Esophagus squamous epithelium (tissue), 5 donors: Measurements from ENCODE around the gene COL23A1. TPM values are rescaled to one million over a fixed set of nuclear protein-coding genes. Genes with fewer than 3 reads are reported as not detected.

Experiments
- DNase-seq: peaks from one replicate; lab custom pipeline; 2025; lab: John Stamatoyannopoulos, UW
- H3K27ac ChIP-seq, 4 donors: fragments of 200-600 bp; sonication (generic); one replicate each; pipeline ENCODE4 v1.5.1; 2016 to 2019; ENCODE audit warnings: mild to moderate bottlenecking in 1 of 4
- H3K27me3 ChIP-seq, 4 donors: fragments of 200-600 bp; sonication (generic); 1 replicate in 3 of 4; 2 replicates in 1 of 4; pipeline versions ENCODE4 v1.5.1 to v1.6.0; 2017 to 2021; ENCODE audit warnings: antibody characterized with exemption in 1 of 4
- H3K36me3 ChIP-seq, 3 donors: fragments of 200-600 bp; sonication (generic); one replicate each; pipeline ENCODE4 v1.5.1; 2016 to 2019
- H3K4me1 ChIP-seq, 3 donors: fragments of 200-600 bp; sonication (generic); one replicate each; pipeline ENCODE4 v1.5.1; 2017 to 2019
- H3K4me3 ChIP-seq, 4 donors: fragments of 200-600 bp; sonication (generic); 1 replicate in 3 of 4; 2 replicates in 1 of 4; pipeline ENCODE4 v1.5.1; 2016 to 2019; ENCODE audit warnings: mild to moderate bottlenecking in 2 of 4, moderate library complexity in 1 of 4
- H3K9me3 ChIP-seq, 3 donors: fragments of 200-600 bp; sonication (generic); one replicate each; pipeline ENCODE4 v1.5.1; 2016 to 2019
- CTCF ChIP-seq, 6 experiments: fragments of 450-650 bp in 4 of 6; fragments of 200-600 bp in 2 of 6; sonication (generic) in 2 of 6; IDR thresholded peaks; one replicate each; pipeline ENCODE4 v1.5.1; 2016 to 2019; ENCODE audit warnings: antibody characterized with exemption in 6 of 6, mild to moderate bottlenecking in 4 of 6, moderate library complexity in 4 of 6
- POLR2A ChIP-seq, 4 donors: fragments of 450-650 bp; IDR thresholded peaks; one replicate each; pipeline ENCODE4 v1.6.1; 2017; ENCODE audit warnings: antibody characterized with exemption in 4 of 4, mild to moderate bottlenecking in 4 of 4, moderate library complexity in 3 of 4
- WGBS, 2 donors: methylation state at CpG; one replicate each; pipeline ENCODE4 v1.1.5; 2018; 5-methylcytosine and 5-hydroxymethylcytosine counted together
- intact Hi-C: fragments of 100-400 bp; cut with DNase I; formaldehyde crosslinking; loops from one replicate; pipeline ENCODE4 v1.15.0; 2022
- total RNA-seq, 4 donors: library from RNA; depleted of rRNA; stranded (reverse); fragments of >200 nt; gene quantifications; one replicate each; pipeline ENCODE4 v1.1.0, GENCODE V29; 2016
- donor health status: DM: yes; HTN: yes; CAD: no.

The COL23A1 gene
- total RNA-seq, 4 donors from 2014 or later, result 0.41 to 1.5 (median 0.44) TPM; not detected in 1

- intact Hi-C loops, result loop anchor here (10.0 kb wide), 2 partner anchors 268 to 298 kb away; no protein-coding TSS in a partner anchor
- Histone ChIP-seq H3K4me1 (peaks cover 12 to 54% (median 18%) of the 10 kb centered on the region in 3 donors), H3K27me3 (peaks cover 0 to 91% (median 6%) of the 10 kb centered on the region in 4 donors), H3K9me3 (peaks cover 0 to 10% (median 10%) of the 10 kb centered on the region in 3 donors), H3K36me3 (no peaks in the 10 kb centered on the region), H3K4me3 (no peak overlapping the region), H3K27ac (no peak overlapping the region)
- TF ChIP-seq POLR2A (IDR thresholded peaks at IDR 0.05), result no peak
- TF ChIP-seq CTCF (IDR thresholded peaks at IDR 0.05), result no peak
- DNase-seq, result no peak
- 68 to 89% methylated on average over 10 to 14 of the region's 20 CpGs for WGBS, 2 donors
Observed at GRCh38 chr5:178287091-178287790, 303.0 kb downstream of the COL23A1 start.

GRCh38 chr5:178286226-178287090 is 303.7 kb downstream of the COL23A1 start:
- no peak for DNase-seq
- H3K4me1 ChIP-seq, result peaks cover 12 to 46% (median 18%) of the 10 kb centered on the region in 3 donors
- no peaks in the 10 kb centered on the region for H3K36me3 ChIP-seq
- intact Hi-C loops, result loop anchor here (10.0 kb wide), 2 partner anchors 268 to 298 kb away; no protein-coding TSS in a partner anchor
- no peak overlapping the region for H3K27ac ChIP-seq
- H3K4me3 ChIP-seq, result no peak overlapping the region
- WGBS, 2 donors, result 40 to 68% methylated on average over 4 to 5 of the region's 34 CpGs
- TF ChIP-seq CTCF (IDR thresholded peaks at IDR 0.05), result no peak
- no peak for TF ChIP-seq POLR2A (IDR thresholded peaks at IDR 0.05)
- H3K27me3 ChIP-seq, result peaks cover 0 to 90% (median 6%) of the 10 kb centered on the region in 4 donors
- H3K9me3 ChIP-seq, result peaks cover 0 to 10% (median 10%) of the 10 kb centered on the region in 3 donors

- H3K4me1 ChIP-seq, result peaks cover 12 to 42% (median 18%) of the 10 kb centered on the region in 3 donors
- intact Hi-C loops, result loop anchor here (10.0 kb wide), 2 partner anchors 269 to 299 kb away; no protein-coding TSS in a partner anchor
- WGBS, 2 donors, result 86 to 92% methylated on average over 10 to 17 of the region's 19 CpGs
- H3K4me3 ChIP-seq, result no peak overlapping the region
- H3K27ac ChIP-seq, result no peak overlapping the region
- no peak for DNase-seq
- TF ChIP-seq POLR2A (IDR thresholded peaks at IDR 0.05), result no peak
- TF ChIP-seq CTCF (IDR thresholded peaks at IDR 0.05), result no peak
- H3K9me3 ChIP-seq, result peaks cover 0 to 10% (median 10%) of the 10 kb centered on the region in 3 donors
- H3K27me3 ChIP-seq, result peaks cover 0 to 90% (median 5%) of the 10 kb centered on the region in 4 donors
- no peaks in the 10 kb centered on the region for H3K36me3 ChIP-seq
Observed at GRCh38 chr5:178285399-178286225, 304.6 kb downstream of the COL23A1 start.

- intact Hi-C loops, result loop anchor here (10.0 kb wide), 2 partner anchors 270 to 300 kb away; no protein-coding TSS in a partner anchor
- 81 to 83% methylated on average over 7 of the region's 7 CpGs for WGBS, 2 donors
- H3K36me3 ChIP-seq, result no peaks in the 10 kb centered on the region
Observed at GRCh38 chr5:178284996-178285395, 305.2 kb downstream of the COL23A1 start.

More at GRCh38 chr5:178284996-178285395, 305.2 kb downstream of the COL23A1 start:
- no peak for DNase-seq
- TF ChIP-seq POLR2A (IDR thresholded peaks at IDR 0.05), result no peak
- no peak for TF ChIP-seq CTCF (IDR thresholded peaks at IDR 0.05)
- peaks cover 12 to 42% (median 20%) of the 10 kb centered on the region in 3 donors for H3K4me1 ChIP-seq
- no peak overlapping the region for H3K4me3 ChIP-seq
- peaks cover 0 to 90% (median 1%) of the 10 kb centered on the region in 4 donors for H3K27me3 ChIP-seq
- peaks cover 0 to 10% (median 10%) of the 10 kb centered on the region in 3 donors for H3K9me3 ChIP-seq
- no peak overlapping the region for H3K27ac ChIP-seq
